ENCODE results near the gene TBC1D9. TPM values are rescaled to one million over a fixed set of nuclear protein-coding genes. Genes with fewer than 3 reads are reported as not detected.

The TBC1D9 gene
- total RNA-seq, 4 donors from 2014 or later = 13.0 to 79.2 (median 19.1) TPM

DNA sequence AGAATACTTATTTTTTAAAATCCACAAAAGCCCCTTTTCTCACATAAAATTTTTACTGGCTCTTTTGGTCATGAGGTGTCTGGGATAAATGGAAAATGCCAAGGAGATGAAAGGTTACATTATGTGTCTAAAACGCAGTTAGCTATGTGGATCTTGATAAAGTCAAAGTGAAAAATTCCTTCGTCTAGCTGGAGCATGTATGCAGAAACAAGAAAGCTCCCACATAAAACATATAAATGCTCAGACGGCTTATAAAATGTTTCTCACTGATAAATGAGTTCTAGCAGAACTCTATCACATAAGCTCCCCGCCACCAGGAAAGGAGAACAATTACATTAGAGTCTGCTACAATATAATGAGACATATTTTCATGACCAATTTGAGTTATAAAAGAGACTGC, 83.8 kb downstream of the TBC1D9 start:
- no peaks in the 10 kb centered on the region for H3K4me1 ChIP-seq
- DNase-seq = no peak

DNA sequence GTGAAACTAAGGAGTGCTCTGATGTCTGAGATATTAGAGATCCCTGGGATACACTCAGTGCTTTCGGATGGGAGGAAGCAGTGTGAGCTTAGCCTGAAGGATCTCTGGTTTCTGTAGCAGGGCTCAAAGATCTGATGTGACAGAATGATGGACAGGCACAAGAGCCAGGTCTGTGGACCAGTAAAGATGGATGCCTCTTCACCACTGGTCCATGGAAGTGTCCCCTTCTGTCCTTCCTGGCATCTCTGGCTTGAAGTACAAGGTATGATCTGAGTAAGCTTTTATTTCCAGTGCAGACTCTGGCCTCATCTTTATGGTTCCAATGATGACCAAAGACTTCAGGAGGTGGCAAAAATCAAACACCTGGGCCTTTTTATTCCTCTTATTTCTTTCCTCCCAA, 88.1 kb downstream of the TBC1D9 start:
- H3K9me3 ChIP-seq = no peaks in the 10 kb centered on the region

More for the DNA sequence above, 83.8 kb downstream of the TBC1D9 start:
- H3K27ac ChIP-seq = no peak overlapping the region
- H3K36me3 ChIP-seq = peaks cover 0 to 13% (median 0%) of the 10 kb centered on the region in 3 donors
- H3K9me3 ChIP-seq = no peaks in the 10 kb centered on the region
- H3K4me3 ChIP-seq = no peak overlapping the region
- TF ChIP-seq POLR2A (IDR thresholded peaks at IDR 0.05) = no peak
- TF ChIP-seq, protein P1, sequence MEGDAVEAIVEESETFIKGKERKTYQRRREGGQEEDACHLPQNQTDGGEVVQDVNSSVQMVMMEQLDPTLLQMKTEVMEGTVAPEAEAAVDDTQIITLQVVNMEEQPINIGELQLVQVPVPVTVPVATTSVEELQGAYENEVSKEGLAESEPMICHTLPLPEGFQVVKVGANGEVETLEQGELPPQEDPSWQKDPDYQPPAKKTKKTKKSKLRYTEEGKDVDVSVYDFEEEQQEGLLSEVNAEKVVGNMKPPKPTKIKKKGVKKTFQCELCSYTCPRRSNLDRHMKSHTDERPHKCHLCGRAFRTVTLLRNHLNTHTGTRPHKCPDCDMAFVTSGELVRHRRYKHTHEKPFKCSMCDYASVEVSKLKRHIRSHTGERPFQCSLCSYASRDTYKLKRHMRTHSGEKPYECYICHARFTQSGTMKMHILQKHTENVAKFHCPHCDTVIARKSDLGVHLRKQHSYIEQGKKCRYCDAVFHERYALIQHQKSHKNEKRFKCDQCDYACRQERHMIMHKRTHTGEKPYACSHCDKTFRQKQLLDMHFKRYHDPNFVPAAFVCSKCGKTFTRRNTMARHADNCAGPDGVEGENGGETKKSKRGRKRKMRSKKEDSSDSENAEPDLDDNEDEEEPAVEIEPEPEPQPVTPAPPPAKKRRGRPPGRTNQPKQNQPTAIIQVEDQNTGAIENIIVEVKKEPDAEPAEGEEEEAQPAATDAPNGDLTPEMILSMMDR (IDR thresholded peaks at IDR 0.05) = no peak
- H3K27me3 ChIP-seq = no peaks in the 10 kb centered on the region

DNA sequence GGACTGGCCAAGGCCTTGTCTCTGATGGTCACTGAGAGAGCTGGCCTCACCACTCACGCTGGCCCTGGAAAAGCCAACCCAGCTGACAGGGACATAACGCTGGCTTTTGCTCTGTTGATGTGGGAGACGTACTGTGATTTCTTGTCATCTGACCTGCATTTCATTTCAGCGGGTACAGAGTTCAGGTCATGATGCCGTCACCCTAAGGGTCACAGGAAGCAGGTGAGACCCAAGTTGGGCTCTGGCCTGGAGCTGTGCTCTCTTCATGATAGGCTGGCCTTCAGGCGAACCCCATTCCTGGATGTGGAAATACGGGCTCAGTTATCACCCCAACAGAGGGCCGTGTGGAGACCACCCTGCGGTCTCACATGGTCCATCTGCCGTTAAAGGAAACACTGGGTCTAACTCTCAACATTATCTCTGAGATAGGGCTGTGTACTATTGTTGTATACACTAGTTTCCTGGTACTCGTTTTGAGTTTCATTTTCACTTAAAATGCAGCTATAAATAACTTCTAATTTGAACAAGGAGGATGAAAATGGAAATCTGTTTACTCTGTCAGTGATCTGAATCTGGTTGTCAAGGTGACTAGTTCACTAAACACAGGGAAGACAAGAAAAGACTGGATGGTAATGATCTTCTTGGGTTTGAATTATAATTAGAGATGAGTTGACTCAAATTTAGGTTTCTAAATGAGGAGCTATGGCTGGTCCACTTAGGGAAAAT, 89.1 kb downstream of the TBC1D9 start:
- Histone ChIP-seq H3K9me3 (no peaks in the 10 kb centered on the region), H3K4me1 (no peaks in the 10 kb centered on the region), H3K36me3 (peaks cover 0 to 13% (median 0%) of the 10 kb centered on the region in 3 donors), H3K4me3 (no peak overlapping the region), H3K27ac (peak overlapping the region in 1 of 4 donors; percentile 38), H3K27me3 (no peaks in the 10 kb centered on the region)
- TF ChIP-seq POLR2A (IDR thresholded peaks at IDR 0.05) = no peak
- TF ChIP-seq, protein P1 (IDR thresholded peaks at IDR 0.05) = no peak
- no peak for DNase-seq

More for the DNA sequence above, 88.1 kb downstream of the TBC1D9 start:
- Histone ChIP-seq H3K36me3 (peaks cover 0 to 13% (median 0%) of the 10 kb centered on the region in 3 donors), H3K27me3 (no peaks in the 10 kb centered on the region), H3K4me1 (no peaks in the 10 kb centered on the region), H3K27ac (no peak overlapping the region), H3K4me3 (no peak overlapping the region)
- no peak for DNase-seq
- no peak for TF ChIP-seq POLR2A (IDR thresholded peaks at IDR 0.05)
- TF ChIP-seq, protein P1 (IDR thresholded peaks at IDR 0.05) = no peak

DNA sequence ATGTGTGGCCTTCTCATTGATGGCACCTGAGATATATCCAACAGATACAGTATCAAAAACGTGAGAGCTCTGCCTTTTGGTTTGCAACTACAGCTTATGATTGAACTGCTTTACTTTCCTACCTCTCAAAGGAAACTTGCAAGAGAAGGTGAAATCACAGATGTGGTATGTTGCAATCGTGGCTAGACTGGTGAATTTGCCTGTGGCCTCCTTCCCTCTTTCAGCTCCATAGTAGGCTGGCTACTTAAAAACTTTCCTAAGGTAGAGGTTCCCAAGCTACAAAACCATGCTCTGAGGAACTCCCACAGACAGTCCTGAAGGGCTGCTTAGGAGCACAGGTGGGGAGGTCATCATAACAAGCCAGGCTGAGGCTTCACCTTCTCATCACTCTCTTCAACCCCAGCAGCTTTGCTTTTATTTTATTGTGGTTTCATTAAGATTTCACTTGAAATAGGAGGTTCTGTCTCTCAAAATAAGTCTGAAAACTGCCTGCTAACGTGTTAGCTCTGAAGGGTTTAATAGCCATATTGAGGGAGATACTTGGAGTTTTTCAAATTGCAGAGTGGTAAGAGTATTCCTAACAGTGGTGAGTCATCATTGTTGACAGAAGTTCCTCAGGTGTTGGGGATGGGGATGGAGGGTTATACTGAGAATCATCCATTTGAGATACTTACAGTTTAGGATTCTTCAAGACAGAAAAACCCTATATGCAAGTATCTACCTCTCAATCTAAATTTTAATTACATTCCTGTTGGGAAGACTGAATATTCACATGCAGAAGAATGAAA, 93.9 kb downstream of the TBC1D9 start:
- Histone ChIP-seq H3K36me3 (peaks cover 0 to 26% (median 0%) of the 10 kb centered on the region in 3 donors), H3K27ac (no peak overlapping the region), H3K4me3 (no peak overlapping the region), H3K9me3 (no peaks in the 10 kb centered on the region), H3K27me3 (no peaks in the 10 kb centered on the region), H3K4me1 (no peaks in the 10 kb centered on the region)
- TF ChIP-seq, protein P1 (IDR thresholded peaks at IDR 0.05) = no peak
- TF ChIP-seq POLR2A (IDR thresholded peaks at IDR 0.05) = no peak
- no peak for DNase-seq

DNA sequence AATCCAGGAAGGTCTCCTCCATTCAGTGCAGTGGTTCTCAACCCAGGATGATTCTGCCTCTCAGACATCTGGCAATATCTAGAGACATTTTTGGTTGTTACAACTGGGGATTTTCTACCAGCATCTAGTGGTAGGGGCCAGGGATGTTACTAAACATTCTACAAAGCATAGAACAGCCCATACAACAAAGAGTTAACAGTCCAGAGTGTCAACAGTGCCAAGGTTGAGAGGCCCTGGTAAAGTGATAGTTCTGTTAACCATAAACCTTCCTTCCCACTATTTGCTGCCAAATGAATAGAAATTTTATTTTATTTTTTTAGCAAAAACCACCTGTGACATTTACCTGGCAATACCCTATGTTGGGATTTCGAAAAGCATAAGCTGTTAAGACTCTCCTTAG, 94.6 kb downstream of the TBC1D9 start:
- no peak for DNase-seq
- no peak for TF ChIP-seq POLR2A (IDR thresholded peaks at IDR 0.05)
- TF ChIP-seq, protein P1 (IDR thresholded peaks at IDR 0.05) = no peak
- H3K27ac ChIP-seq = no peak overlapping the region
- H3K4me1 ChIP-seq = no peaks in the 10 kb centered on the region
- no peak overlapping the region for H3K4me3 ChIP-seq
- H3K9me3 ChIP-seq = no peaks in the 10 kb centered on the region
- no peaks in the 10 kb centered on the region for H3K27me3 ChIP-seq
- H3K36me3 ChIP-seq = peaks cover 0 to 32% (median 0%) of the 10 kb centered on the region in 3 donors
